H1 (cell line): ENCODE measurements around the gene AGAP1.

Experiments
- CTCF ChIP-seq, 3 experiments: IDR thresholded peaks; 1 replicate in 2 of 3; 2 replicates in 1 of 3; pipeline versions ENCODE4 v1.5.1 to v1.6.1; 2011; ENCODE audit warnings: low read length in 3 of 3, mild to moderate bottlenecking in 3 of 3, inconsistent platforms in 2 of 3, low read depth in 1 of 3, moderate library complexity in 1 of 3; ENCODE audit not compliant: insufficient read depth in 1 of 3; ENCODE audit errors: control extremely low read depth in 1 of 3
- E2F6 ChIP-seq: IDR thresholded peaks from 2 replicates; pipeline ENCODE4 v1.6.1; 2012; ENCODE audit warnings: inconsistent platforms
- SUZ12 ChIP-seq: fragments of 200-600 bp; sonication (generic); IDR thresholded peaks from 2 replicates; pipeline ENCODE4 v1.6.1; 2012; ENCODE audit warnings: mild to moderate bottlenecking, inconsistent platforms, low read length, moderate library complexity, mixed read lengths
- TAF7 ChIP-seq: optimal IDR thresholded peaks from 2 replicates; pipeline ENCODE3; 2011; ENCODE audit warnings: low read depth, mild to moderate bottlenecking, inconsistent platforms, low read length, moderate library complexity, borderline replicate concordance
- TBP ChIP-seq: IDR thresholded peaks from 2 replicates; pipeline ENCODE4 v1.6.1; 2011; ENCODE audit warnings: low read depth, low read length, improper control_type of control experiment
- TEAD4 ChIP-seq: IDR thresholded peaks from 2 replicates; pipeline ENCODE4 v1.6.1; 2012; ENCODE audit warnings: low read depth, low read length, inconsistent platforms, mixed read lengths

- TF ChIP-seq E2F6 (no peak), CTCF (IDR thresholded peaks at IDR 0.05; ENCODE audit: control extremely low read depth in 1 of 3, insufficient read depth in 1 of 3, low read depth in 1 of 3, low read length in 3 of 3) (no peak), TAF7 (no peak), TEAD4 (no peak), SUZ12 (no peak), TBP (no peak)
Measured at GRCh38 chr2:235572592-235572991, 78.7 kb downstream of the AGAP1 start.
